GM12891 (cell line): Measurements from ENCODE around the gene SRI.
"Not testable (repeated sequence)": the region's sequence is repeated elsewhere in the genome, so short reads cannot be mapped to it uniquely, and the experiment has no call there.

Source experiments
- PAX5 ChIP-seq: IDR thresholded peaks from 2 replicates; pipeline ENCODE4 v1.6.1; 2011; ENCODE audit warnings: low read length, moderate library complexity, mild to moderate bottlenecking; ENCODE audit not compliant: insufficient read depth, severe bottlenecking
- POLR2A ChIP-seq: IDR thresholded peaks from 2 replicates; pipeline ENCODE4 v1.6.1; 2011; ENCODE audit warnings: low read depth, low read length, control low read depth
- POLR2AphosphoS5 ChIP-seq: IDR thresholded peaks from 2 replicates; pipeline ENCODE4 v1.6.1; 2011; ENCODE audit warnings: low read depth, low read length, control low read depth
- SPI1 ChIP-seq: IDR thresholded peaks from 2 replicates; pipeline ENCODE4 v1.6.1; 2011; ENCODE audit warnings: low read depth, low read length, control low read depth
- TAF1 ChIP-seq: IDR thresholded peaks from 2 replicates; pipeline ENCODE4 v1.6.1; 2011; ENCODE audit warnings: low read depth, low read length, control low read depth

- TF ChIP-seq POLR2AphosphoS5, POLR2A, TAF1, SPI1, PAX5: not testable (repeated sequence)
These were observed 38.5 kb upstream of the SRI start for GRCh38 chr7:88258296-88258695.
